Measurements from ENCODE around the gene ARMC10.

DNA sequence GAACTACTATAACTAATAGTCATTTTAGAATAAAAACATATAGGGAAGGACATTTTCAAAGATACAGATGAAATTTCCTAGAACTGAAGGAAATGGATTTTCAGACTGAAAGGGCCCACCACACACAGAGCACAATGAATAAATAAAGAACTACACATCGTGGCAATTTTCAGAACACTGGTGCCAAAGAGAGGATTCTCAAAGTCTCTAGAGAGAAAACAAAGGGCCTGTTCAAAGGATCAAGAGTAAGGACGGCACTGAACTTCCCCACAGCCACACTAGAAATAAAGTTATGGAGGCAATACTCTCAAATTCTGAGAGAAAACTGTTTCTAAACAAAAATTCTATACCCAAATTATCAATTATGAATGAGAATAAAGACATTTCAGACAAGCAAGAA, 52.1 kb downstream of the ARMC10 start:
- TF ChIP-seq, protein P1, sequence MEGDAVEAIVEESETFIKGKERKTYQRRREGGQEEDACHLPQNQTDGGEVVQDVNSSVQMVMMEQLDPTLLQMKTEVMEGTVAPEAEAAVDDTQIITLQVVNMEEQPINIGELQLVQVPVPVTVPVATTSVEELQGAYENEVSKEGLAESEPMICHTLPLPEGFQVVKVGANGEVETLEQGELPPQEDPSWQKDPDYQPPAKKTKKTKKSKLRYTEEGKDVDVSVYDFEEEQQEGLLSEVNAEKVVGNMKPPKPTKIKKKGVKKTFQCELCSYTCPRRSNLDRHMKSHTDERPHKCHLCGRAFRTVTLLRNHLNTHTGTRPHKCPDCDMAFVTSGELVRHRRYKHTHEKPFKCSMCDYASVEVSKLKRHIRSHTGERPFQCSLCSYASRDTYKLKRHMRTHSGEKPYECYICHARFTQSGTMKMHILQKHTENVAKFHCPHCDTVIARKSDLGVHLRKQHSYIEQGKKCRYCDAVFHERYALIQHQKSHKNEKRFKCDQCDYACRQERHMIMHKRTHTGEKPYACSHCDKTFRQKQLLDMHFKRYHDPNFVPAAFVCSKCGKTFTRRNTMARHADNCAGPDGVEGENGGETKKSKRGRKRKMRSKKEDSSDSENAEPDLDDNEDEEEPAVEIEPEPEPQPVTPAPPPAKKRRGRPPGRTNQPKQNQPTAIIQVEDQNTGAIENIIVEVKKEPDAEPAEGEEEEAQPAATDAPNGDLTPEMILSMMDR (IDR thresholded peaks at IDR 0.05; ENCODE audit: extremely low read depth in 1 of 2, insufficient read depth in 1 of 2, low read depth in 1 of 2, low read length in 2 of 2): no peak
- no peak for TF ChIP-seq EZH2 (IDR thresholded peaks at IDR 0.05; ENCODE audit: borderline replicate concordance, low read depth, low read length, severe bottlenecking)

Data from endothelial cell of umbilical vein (primary cell).